Spleen (tissue), 7 donors: ENCODE data around the gene QSOX1.

Experiments used
- CTCF ChIP-seq, 11 experiments: fragments of 200-600 bp in 7 of 11; fragments of 450-650 bp in 4 of 11; sonication (generic) in 4 of 11; IDR thresholded peaks in 8 of 11; conservative IDR thresholded peaks in 3 of 11; 1 replicate in 7 of 11; 2 replicates in 4 of 11; pipeline versions ENCODE4 v1.4.0 to v1.8.0; 2016 to 2021; ENCODE audit warnings: antibody characterized with exemption in 11 of 11, inconsistent platforms in 4 of 11, mild to moderate bottlenecking in 1 of 11
- POLR2A ChIP-seq, 3 donors: fragments of 450-650 bp; IDR thresholded peaks; one replicate each; pipeline ENCODE4 v1.5.1; 2017; ENCODE audit warnings: antibody characterized with exemption in 3 of 3, mild to moderate bottlenecking in 1 of 3
- POLR2AphosphoS5 ChIP-seq, 3 donors: sonication (generic); formaldehyde crosslinking; IDR thresholded peaks; one replicate each; pipeline ENCODE4 v1.5.1; 2017; ENCODE audit warnings: antibody characterized with exemption in 3 of 3
- donor health status: DM: no; HTN: no; CAD: no; lungs with moderate emphysema.
- donor health status: DM: no; HTN: no; CAD: no.
- donor health status: DM: no; HTN: no; CAD: no.

GRCh38 chr1:180198196-180198595, 43.5 kb downstream of the QSOX1 start:
- TF ChIP-seq CTCF (IDR thresholded peaks at IDR 0.05 in 8 of 11, conservative IDR thresholded peaks at IDR 0.05 in 3 of 11) (no peak), POLR2A (IDR thresholded peaks at IDR 0.05) (no peak), POLR2AphosphoS5 (IDR thresholded peaks at IDR 0.05) (no peak)
